ENCODE data around the gene CAMTA1. TPM values are rescaled to one million over a fixed set of nuclear protein-coding genes. Genes with fewer than 3 reads are reported as not detected.

The CAMTA1 gene
- total RNA-seq, 1 experiment from 2014 or later, result 50.3 TPM

GRCh38 chr1:7719468-7720094 lies 934.3 kb downstream of the CAMTA1 start:
- H3K27ac Mint-ChIP-seq (ENCODE audit: unreplicated experiment), result no peak overlapping the region
- no peak overlapping the region for H3K4me3 Mint-ChIP-seq (ENCODE audit: low read depth, unreplicated experiment)
- DNase-seq, result no peak
- intact Hi-C loops (cut with micrococcal nuclease; ENCODE audit: unreplicated experiment), result no loop called here
- no peaks in the 10 kb centered on the region for H3K36me3 Mint-ChIP-seq (ENCODE audit: insufficient read depth, unreplicated experiment)
- BruUV-seq (replicated peaks), result no TSS peak
- CTCF ChIA-PET, result no interaction called here
- H3K9me3 Mint-ChIP-seq (ENCODE audit: low read depth, unreplicated experiment), result no peaks in the 10 kb centered on the region
- TF ChIP-seq, protein P1, sequence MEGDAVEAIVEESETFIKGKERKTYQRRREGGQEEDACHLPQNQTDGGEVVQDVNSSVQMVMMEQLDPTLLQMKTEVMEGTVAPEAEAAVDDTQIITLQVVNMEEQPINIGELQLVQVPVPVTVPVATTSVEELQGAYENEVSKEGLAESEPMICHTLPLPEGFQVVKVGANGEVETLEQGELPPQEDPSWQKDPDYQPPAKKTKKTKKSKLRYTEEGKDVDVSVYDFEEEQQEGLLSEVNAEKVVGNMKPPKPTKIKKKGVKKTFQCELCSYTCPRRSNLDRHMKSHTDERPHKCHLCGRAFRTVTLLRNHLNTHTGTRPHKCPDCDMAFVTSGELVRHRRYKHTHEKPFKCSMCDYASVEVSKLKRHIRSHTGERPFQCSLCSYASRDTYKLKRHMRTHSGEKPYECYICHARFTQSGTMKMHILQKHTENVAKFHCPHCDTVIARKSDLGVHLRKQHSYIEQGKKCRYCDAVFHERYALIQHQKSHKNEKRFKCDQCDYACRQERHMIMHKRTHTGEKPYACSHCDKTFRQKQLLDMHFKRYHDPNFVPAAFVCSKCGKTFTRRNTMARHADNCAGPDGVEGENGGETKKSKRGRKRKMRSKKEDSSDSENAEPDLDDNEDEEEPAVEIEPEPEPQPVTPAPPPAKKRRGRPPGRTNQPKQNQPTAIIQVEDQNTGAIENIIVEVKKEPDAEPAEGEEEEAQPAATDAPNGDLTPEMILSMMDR (IDR thresholded peaks at IDR 0.05; ENCODE audit: unreplicated experiment), result no peak
- H3K27me3 Mint-ChIP-seq (ENCODE audit: unreplicated experiment), result no peaks in the 10 kb centered on the region
- H3K4me1 Mint-ChIP-seq (ENCODE audit: low read depth, unreplicated experiment), result no peaks in the 10 kb centered on the region

DNA sequence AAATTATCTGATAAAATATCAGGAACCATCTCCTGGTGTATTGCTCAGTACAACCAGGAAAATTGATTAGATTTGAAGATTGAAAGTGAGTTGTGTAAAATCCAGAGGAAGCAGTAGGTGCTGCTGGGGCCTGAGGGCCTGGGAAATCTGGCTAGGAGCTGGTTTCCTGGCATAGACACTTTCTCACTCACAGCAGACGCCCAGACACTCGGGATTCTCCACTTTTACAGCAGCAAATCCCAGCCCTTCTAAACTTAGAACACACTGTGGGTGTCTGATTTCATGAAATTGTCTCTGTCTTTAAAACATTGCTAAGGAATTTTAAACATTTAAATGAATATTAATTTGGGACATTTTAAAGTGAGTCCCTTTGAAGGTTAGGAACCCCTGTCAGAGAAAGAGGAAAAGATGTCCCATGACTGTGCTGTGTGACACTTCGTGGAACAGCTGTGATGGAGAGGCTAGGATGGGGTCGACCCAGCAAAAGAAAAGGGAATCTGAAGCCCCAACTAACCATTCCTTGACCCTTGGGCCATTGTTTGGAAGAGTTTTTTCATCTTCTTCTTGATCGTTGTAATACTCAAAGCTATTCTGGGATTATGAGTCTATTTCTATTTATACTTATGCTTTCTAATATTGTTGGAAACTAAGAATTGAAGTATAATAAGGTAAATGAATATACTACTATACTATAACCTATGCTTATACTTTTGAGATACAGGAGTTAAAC lies 936.9 kb downstream of the CAMTA1 start:
- Mint-ChIP-seq H3K4me1 (ENCODE audit: low read depth, unreplicated experiment) (no peaks in the 10 kb centered on the region), H3K27ac (ENCODE audit: unreplicated experiment) (no peak overlapping the region), H3K4me3 (ENCODE audit: low read depth, unreplicated experiment) (no peak overlapping the region), H3K27me3 (ENCODE audit: unreplicated experiment) (no peaks in the 10 kb centered on the region), H3K9me3 (ENCODE audit: low read depth, unreplicated experiment) (no peaks in the 10 kb centered on the region), H3K36me3 (ENCODE audit: insufficient read depth, unreplicated experiment) (no peaks in the 10 kb centered on the region)
- no peak for DNase-seq
- no TSS peak for BruUV-seq (replicated peaks)
- TF ChIP-seq, protein P1 (IDR thresholded peaks at IDR 0.05; ENCODE audit: unreplicated experiment), result no peak
- intact Hi-C loops (cut with micrococcal nuclease; ENCODE audit: unreplicated experiment), result no loop called here
- CTCF ChIA-PET, result no interaction called here

DNA sequence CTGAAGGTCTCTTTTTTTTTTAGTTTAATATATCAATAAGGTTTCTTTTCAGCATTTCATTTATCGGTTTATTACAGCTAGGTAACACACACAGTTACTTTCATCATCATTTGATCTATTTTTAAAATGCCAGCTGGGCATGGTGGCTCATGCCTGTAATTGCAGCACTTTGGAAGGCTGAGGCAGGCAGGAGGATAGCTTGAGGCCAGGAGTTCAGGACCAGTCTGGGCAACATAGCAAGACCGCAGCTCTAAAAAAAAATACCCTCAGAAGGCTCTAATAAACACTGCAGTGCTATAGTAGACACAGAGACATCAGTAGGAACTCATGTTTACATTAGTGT lies 937.4 kb downstream of the CAMTA1 start:
- no peaks in the 10 kb centered on the region for H3K36me3 Mint-ChIP-seq (ENCODE audit: insufficient read depth, unreplicated experiment)
- no peaks in the 10 kb centered on the region for H3K4me1 Mint-ChIP-seq (ENCODE audit: low read depth, unreplicated experiment)
- intact Hi-C loops (cut with micrococcal nuclease; ENCODE audit: unreplicated experiment), result no loop called here
- H3K27me3 Mint-ChIP-seq (ENCODE audit: unreplicated experiment), result no peaks in the 10 kb centered on the region
- CTCF ChIA-PET, result no interaction called here
- no peak overlapping the region for H3K4me3 Mint-ChIP-seq (ENCODE audit: low read depth, unreplicated experiment)
- no peak for DNase-seq
- H3K9me3 Mint-ChIP-seq (ENCODE audit: low read depth, unreplicated experiment), result no peaks in the 10 kb centered on the region
- TF ChIP-seq, protein P1 (IDR thresholded peaks at IDR 0.05; ENCODE audit: unreplicated experiment), result no peak
- no TSS peak for BruUV-seq (replicated peaks)
- H3K27ac Mint-ChIP-seq (ENCODE audit: unreplicated experiment), result no peak overlapping the region

DNA sequence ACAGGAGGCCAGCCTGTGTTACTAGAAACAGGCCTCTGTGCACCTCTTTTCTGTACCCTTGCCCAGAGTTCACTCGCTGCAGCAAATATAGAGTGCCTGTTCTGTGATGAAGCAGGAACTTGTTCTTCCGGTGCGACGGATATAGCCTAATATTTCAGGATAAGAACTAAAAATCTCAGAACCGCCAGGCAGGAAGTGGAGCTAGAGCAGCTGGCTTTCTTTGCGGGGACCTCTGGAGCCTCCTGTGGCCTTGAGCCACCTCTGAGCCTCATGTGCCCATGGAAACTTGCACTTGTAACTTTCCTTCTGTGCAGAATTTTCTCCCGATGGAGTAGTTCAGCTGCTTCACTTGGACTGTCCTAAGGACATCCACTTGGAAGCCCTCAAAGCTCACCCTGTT lies 941.4 kb downstream of the CAMTA1 start:
- Mint-ChIP-seq H3K27me3 (ENCODE audit: unreplicated experiment) (no peaks in the 10 kb centered on the region), H3K27ac (ENCODE audit: unreplicated experiment) (no peak overlapping the region), H3K4me1 (ENCODE audit: low read depth, unreplicated experiment) (no peaks in the 10 kb centered on the region), H3K4me3 (ENCODE audit: low read depth, unreplicated experiment) (no peak overlapping the region), H3K9me3 (ENCODE audit: low read depth, unreplicated experiment) (no peaks in the 10 kb centered on the region), H3K36me3 (ENCODE audit: insufficient read depth, unreplicated experiment) (no peaks in the 10 kb centered on the region)
- CTCF ChIA-PET, result no interaction called here
- TF ChIP-seq, protein P1 (IDR thresholded peaks at IDR 0.05; ENCODE audit: unreplicated experiment), result no peak
- BruUV-seq (replicated peaks), result no TSS peak
- intact Hi-C loops (cut with micrococcal nuclease; ENCODE audit: unreplicated experiment), result no loop called here
- no peak for DNase-seq
